GM18861 (cell line): ENCODE results near the gene TMEM131.
A peak's percentile ranks its signal among the peaks of the same experiment; 100 is the strongest.

ENCODE experiments used
- ATAC-seq: cut with Tn5 transposase; IDR thresholded peaks from one replicate; pipeline ENCODE4 v1.9.1; 2021; ENCODE audit not compliant: unreplicated experiment

Gene TMEM131

GRCh38 chr2:97992836-97993825, 2.6 kb downstream of the TMEM131 start:
- no peak for ATAC-seq

- no peak for ATAC-seq
These were observed 4.5 kb downstream of the TMEM131 start for GRCh38 chr2:97991081-97991856.

GRCh38 chr2:97988722-97989121, 7.0 kb downstream of the TMEM131 start:
- ATAC-seq, result no peak

- ATAC-seq, result no peak
These were observed 9.8 kb downstream of the TMEM131 start for GRCh38 chr2:97985998-97986397.

GRCh38 chr2:97983698-97984097, 12.1 kb downstream of the TMEM131 start:
- ATAC-seq, result no peak

- ATAC-seq, result no peak
These were observed 12.6 kb downstream of the TMEM131 start for GRCh38 chr2:97983134-97983533.

GRCh38 chr2:97982621-97983020, 13.1 kb downstream of the TMEM131 start:
- no peak for ATAC-seq

- no peak for ATAC-seq
These were observed 13.8 kb downstream of the TMEM131 start for GRCh38 chr2:97981961-97982360.

GRCh38 chr2:97979904-97980303, 15.8 kb downstream of the TMEM131 start:
- ATAC-seq, result no peak

- no peak for ATAC-seq
These were observed 21.3 kb downstream of the TMEM131 start for GRCh38 chr2:97974471-97974870.

- no peak for ATAC-seq
These were observed 25.3 kb downstream of the TMEM131 start for GRCh38 chr2:97970293-97971060.

- ATAC-seq, result no peak
These were observed 26.4 kb downstream of the TMEM131 start for GRCh38 chr2:97969081-97970067.

GRCh38 chr2:97967931-97968627, 27.7 kb downstream of the TMEM131 start:
- ATAC-seq, result no peak

GRCh38 chr2:97967216-97967592, 28.5 kb downstream of the TMEM131 start:
- no peak for ATAC-seq

- peak; percentile 51 for ATAC-seq
These were observed 29.1 kb downstream of the TMEM131 start for GRCh38 chr2:97966545-97967215.

GRCh38 chr2:97965116-97965515, 30.6 kb downstream of the TMEM131 start:
- no peak for ATAC-seq

GRCh38 chr2:97963880-97964279, 31.9 kb downstream of the TMEM131 start:
- no peak for ATAC-seq

- no peak for ATAC-seq
These were observed 32.7 kb downstream of the TMEM131 start for GRCh38 chr2:97963079-97963406.

- peak; percentile 59 for ATAC-seq
These were observed 34.2 kb downstream of the TMEM131 start for GRCh38 chr2:97961534-97961933.
